ENCODE measurements around the gene SUSD1. TPM values are rescaled to one million over a fixed set of nuclear protein-coding genes. Genes with fewer than 3 reads are reported as not detected.

SUSD1 gene
- total and polyA plus RNA-seq, 2 donors (not counting 3 experiments of a cell fraction or from before 2014, with no cell fraction given): 33.1 to 37.8 TPM

DNA sequence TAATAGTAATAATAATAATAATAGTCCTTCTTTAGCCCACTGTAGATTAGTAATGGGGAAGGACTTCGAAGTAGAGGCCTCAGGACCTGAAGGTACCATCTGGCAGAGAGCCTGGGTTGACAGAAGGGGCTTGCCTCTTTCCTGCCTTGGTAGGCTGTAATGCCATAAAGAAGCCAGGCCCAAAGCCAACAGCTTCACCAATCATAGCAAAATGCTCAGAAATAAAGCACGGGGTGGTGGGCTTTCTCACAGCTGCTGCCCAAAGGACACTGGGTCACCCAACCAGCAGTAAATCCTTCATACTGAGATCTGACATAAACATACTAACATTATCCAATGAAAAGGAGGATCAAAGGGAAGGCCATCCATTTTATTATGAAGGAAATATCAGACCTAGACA, 70.7 kb downstream of the SUSD1 start:
- TF ChIP-seq POLR2A (IDR thresholded peaks at IDR 0.05; ENCODE audit: low read depth, low read length) (no peak), GATA2 (IDR thresholded peaks at IDR 0.05; ENCODE audit: insufficient read depth, insufficient read length, low read depth, low read length) (no peak), POLR2AphosphoS5 (IDR thresholded peaks at IDR 0.05; ENCODE audit: insufficient read depth, low read depth, low read length) (no peak), MYC (IDR thresholded peaks at IDR 0.05; ENCODE audit: low read depth, low read length) (no peak), JUN (IDR thresholded peaks at IDR 0.05; ENCODE audit: borderline replicate concordance, insufficient read depth, insufficient read length, low read depth) (no peak), FOS (IDR thresholded peaks at IDR 0.05; ENCODE audit: borderline replicate concordance, insufficient read depth, low read length) (no peak), EZH2 (IDR thresholded peaks at IDR 0.05; ENCODE audit: borderline replicate concordance, low read depth, low read length, severe bottlenecking) (no peak)
- TF ChIP-seq, protein P1, sequence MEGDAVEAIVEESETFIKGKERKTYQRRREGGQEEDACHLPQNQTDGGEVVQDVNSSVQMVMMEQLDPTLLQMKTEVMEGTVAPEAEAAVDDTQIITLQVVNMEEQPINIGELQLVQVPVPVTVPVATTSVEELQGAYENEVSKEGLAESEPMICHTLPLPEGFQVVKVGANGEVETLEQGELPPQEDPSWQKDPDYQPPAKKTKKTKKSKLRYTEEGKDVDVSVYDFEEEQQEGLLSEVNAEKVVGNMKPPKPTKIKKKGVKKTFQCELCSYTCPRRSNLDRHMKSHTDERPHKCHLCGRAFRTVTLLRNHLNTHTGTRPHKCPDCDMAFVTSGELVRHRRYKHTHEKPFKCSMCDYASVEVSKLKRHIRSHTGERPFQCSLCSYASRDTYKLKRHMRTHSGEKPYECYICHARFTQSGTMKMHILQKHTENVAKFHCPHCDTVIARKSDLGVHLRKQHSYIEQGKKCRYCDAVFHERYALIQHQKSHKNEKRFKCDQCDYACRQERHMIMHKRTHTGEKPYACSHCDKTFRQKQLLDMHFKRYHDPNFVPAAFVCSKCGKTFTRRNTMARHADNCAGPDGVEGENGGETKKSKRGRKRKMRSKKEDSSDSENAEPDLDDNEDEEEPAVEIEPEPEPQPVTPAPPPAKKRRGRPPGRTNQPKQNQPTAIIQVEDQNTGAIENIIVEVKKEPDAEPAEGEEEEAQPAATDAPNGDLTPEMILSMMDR (IDR thresholded peaks at IDR 0.05; ENCODE audit: extremely low read depth in 1 of 2, insufficient read depth in 1 of 2, low read depth in 1 of 2, low read length in 2 of 2): no peak
- TF ChIP-seq, protein P2, sequence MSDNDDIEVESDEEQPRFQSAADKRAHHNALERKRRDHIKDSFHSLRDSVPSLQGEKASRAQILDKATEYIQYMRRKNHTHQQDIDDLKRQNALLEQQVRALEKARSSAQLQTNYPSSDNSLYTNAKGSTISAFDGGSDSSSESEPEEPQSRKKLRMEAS (IDR thresholded peaks at IDR 0.05; ENCODE audit: insufficient read depth, insufficient read length): no peak
- intact Hi-C loops (cut with micrococcal nuclease): no loop called here
- H3K9me1 ChIP-seq (replicated peaks; ENCODE audit: control insufficient read depth, extremely low read depth, insufficient read depth, low read length): no peaks in the 10 kb centered on the region
- no peak overlapping the region for H2AFZ ChIP-seq (ENCODE audit: low read depth, low read length)
- no TSS peak for BruUV-seq (replicated peaks)
- POLR2A ChIA-PET: no interaction called here
- no peaks in the 10 kb centered on the region for H3K36me3 ChIP-seq (ENCODE audit: control insufficient read depth in 2 of 2, extremely low read depth in 1 of 2, insufficient read depth in 2 of 2, low read length in 2 of 2)
- DNase-seq (ENCODE audit: low read depth, low spot score) (no peak), FAIRE-seq (no peak)
- H4K20me1 ChIP-seq (replicated peaks; ENCODE audit: control insufficient read depth, extremely low read depth, insufficient read depth, low read length): no peaks in the 10 kb centered on the region
- H3K4me1 ChIP-seq (ENCODE audit: control insufficient read depth, extremely low read depth, insufficient read depth, low read length): no peaks in the 10 kb centered on the region
- no peak overlapping the region for H3K9ac ChIP-seq (replicated peaks; ENCODE audit: extremely low read depth, insufficient read depth, low read length)
- dilution Hi-C loops (cut with MboI; ENCODE audit: extremely low pct_ligation_motif_present, low sequenced_read_pairs): no loop called here
- CTCF ChIA-PET: no interaction called here
- H3K79me2 ChIP-seq (ENCODE audit: control insufficient read depth, insufficient read depth, low read length): no peaks in the 10 kb centered on the region
- H3K27ac ChIP-seq (ENCODE audit: insufficient read depth, low read depth, low read length): no peak overlapping the region
- no peaks in the 10 kb centered on the region for H3K27me3 ChIP-seq (ENCODE audit: control insufficient read depth in 2 of 2, insufficient read depth in 2 of 2, low read length in 2 of 2)
- H3K4me2 ChIP-seq (ENCODE audit: insufficient read depth, low read length): no peak overlapping the region
- H3K4me3 ChIP-seq (replicated peaks in 1 of 3; ENCODE audit: insufficient read depth in 1 of 3, low read depth in 1 of 3, low read length in 3 of 3): no peak overlapping the region
- no peaks in the 10 kb centered on the region for H3K9me3 ChIP-seq (replicated peaks; ENCODE audit: control insufficient read depth, insufficient read depth, low read length)

Data from endothelial cell of umbilical vein (primary cell).